Thyroid gland (tissue), 4 donors: ENCODE data around the gene ABCA13.

ENCODE experiments used
- CTCF ChIP-seq, 6 experiments: fragments of 200-600 bp in 3 of 6; fragments of 450-650 bp in 3 of 6; sonication (generic) in 3 of 6; IDR thresholded peaks; one replicate each; pipeline ENCODE4 v1.5.1; 2016 to 2019; ENCODE audit warnings: antibody characterized with exemption in 6 of 6, mild to moderate bottlenecking in 2 of 6, inconsistent platforms in 1 of 6, moderate library complexity in 1 of 6
- POLR2A ChIP-seq, 2 donors: fragments of 450-650 bp; IDR thresholded peaks; one replicate each; pipeline ENCODE4 v1.6.1; 2017; ENCODE audit warnings: antibody characterized with exemption in 2 of 2, mild to moderate bottlenecking in 2 of 2, moderate library complexity in 1 of 2

- no peak for TF ChIP-seq CTCF (IDR thresholded peaks at IDR 0.05)
- no peak for TF ChIP-seq POLR2A (IDR thresholded peaks at IDR 0.05)
Observed at GRCh38 chr7:48347230-48347825, 176.1 kb downstream of the ABCA13 start.
